ENCODE results near the gene PRCD. TPM values are rescaled to one million over a fixed set of nuclear protein-coding genes. Genes with fewer than 3 reads are reported as not detected.

PRCD gene
- total and polyA plus RNA-seq, 5 donors = 6.1 to 11.6 (median 10.2) TPM

DNA sequence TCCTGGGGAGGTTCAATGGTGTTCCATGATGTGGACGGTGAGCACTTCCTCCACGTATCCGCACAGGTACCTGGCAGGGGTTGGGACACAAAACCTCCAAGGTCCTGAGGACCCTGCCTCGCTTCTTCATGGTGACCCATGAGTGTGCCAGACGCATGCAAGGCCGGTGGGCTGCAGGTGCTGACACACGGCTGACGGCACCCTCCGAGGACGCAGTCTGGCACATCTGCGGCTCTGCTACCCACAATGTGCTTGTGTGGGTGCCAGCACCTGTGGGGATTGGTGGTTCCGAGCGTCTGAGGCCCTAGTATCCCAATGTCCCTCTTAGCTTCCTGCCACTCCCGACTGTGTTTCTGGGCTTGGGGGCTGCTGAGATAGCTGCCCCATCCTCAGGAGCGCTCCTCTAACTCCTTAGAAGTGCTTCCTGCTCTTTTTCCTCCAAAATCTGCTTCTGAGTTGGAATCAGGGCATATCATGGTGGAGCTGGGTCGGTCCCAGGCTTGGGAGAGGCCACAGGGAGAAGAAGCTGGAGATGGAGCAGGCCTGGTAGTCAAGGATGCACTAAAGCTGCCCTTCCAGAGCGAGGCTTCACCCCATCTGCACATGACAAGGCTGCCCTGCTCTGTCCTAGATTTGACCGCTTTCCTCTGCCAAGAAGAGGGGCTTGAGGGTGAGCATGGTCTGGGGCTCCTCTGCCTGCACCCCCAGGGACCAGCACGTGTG lies 3.9 kb upstream of the PRCD start:
- Histone ChIP-seq H3K4me1 (ENCODE audit: control insufficient read depth, insufficient read depth, low read length) (peaks cover 9% of the 10 kb centered on the region), H3K27me3 (ENCODE audit: control insufficient read depth, insufficient read depth) (no peaks in the 10 kb centered on the region), H3K27ac (ENCODE audit: low read length) (peak overlapping the region; percentile 50), H3K4me3 (ENCODE audit: low read length) (peak overlapping the region; percentile 70), H3K9me3 (ENCODE audit: control insufficient read depth, low read length) (no peaks in the 10 kb centered on the region)
- intact Hi-C loops (cut with DNase I) = no loop called here
- ATAC-seq (no peak), DNase-seq (peak; percentile 15 to 58 (median 52))
- 68% methylated on average over 19 of the region's 19 CpGs for WGBS

DNA sequence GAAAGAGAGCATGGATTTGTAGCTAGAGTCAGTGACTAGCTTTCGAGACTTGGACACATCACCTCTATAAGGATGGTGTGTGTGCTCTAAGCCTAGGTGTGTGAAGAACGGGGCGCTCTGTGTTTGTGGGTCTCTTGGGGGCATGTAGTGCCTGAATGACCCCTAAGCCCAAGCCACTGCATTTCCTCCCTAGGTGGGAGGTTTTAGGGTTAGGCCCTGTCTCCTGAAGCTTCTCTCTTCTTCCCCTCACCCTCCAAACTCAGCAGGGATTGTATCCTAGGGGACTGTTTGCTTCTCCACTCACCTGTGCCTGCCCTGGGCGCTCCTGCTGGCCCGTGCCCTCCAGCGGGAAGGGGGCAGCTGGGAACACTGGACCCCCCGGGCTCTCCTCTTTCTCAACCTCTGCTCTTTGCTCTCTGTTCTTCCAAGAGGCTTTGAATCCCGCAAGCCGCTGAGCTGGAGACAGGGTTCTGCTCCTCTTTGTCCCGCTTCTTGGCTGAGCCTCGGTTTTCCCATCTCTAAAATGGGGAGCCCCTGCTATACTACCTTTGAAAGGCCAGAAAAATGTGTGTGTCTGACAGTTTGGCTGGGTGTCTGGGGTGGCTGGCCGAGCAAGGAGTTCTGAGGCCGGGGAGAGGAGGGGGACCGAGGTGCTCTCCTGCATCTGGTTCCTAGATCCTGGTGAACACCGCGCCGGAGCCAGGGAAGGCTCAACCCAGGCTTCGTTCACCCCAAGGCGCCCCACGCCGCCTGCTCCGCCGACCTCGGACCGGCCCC lies 3.1 kb upstream of the PRCD start:
- intact Hi-C loops (cut with DNase I) = no loop called here
- Histone ChIP-seq H3K4me3 (ENCODE audit: low read length) (peak overlapping the region; percentile 70), H3K4me1 (ENCODE audit: control insufficient read depth, insufficient read depth, low read length) (peaks cover 3% of the 10 kb centered on the region), H3K27me3 (ENCODE audit: control insufficient read depth, insufficient read depth) (no peaks in the 10 kb centered on the region), H3K27ac (ENCODE audit: low read length) (peak overlapping the region; percentile 72), H3K9me3 (ENCODE audit: control insufficient read depth, low read length) (no peaks in the 10 kb centered on the region)
- no peak for DNase-seq
- no peak for ATAC-seq
- WGBS = 47% methylated on average over 25 of the region's 25 CpGs

DNA sequence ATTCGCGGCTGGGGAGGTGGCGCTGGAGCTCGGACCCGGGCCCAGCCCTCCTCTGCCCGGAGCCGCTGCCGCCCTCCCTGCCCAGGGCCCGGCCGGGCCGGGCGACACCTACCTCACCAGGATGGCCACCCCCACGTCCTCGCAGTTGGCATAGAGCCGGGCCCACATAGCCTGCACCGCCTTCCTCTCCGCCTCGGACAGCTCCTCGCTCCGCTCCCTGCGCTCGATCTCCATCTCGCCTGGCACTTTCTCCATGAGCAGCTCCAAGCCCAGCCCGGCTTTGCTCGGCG lies 2.6 kb upstream of the PRCD start:
- DNase-seq = peak; percentile 75 to 89 (median 87)
- WGBS = 6% methylated on average over 26 of the region's 26 CpGs
- peaks cover 3% of the 10 kb centered on the region for H3K4me1 ChIP-seq (ENCODE audit: control insufficient read depth, insufficient read depth, low read length)

DNA sequence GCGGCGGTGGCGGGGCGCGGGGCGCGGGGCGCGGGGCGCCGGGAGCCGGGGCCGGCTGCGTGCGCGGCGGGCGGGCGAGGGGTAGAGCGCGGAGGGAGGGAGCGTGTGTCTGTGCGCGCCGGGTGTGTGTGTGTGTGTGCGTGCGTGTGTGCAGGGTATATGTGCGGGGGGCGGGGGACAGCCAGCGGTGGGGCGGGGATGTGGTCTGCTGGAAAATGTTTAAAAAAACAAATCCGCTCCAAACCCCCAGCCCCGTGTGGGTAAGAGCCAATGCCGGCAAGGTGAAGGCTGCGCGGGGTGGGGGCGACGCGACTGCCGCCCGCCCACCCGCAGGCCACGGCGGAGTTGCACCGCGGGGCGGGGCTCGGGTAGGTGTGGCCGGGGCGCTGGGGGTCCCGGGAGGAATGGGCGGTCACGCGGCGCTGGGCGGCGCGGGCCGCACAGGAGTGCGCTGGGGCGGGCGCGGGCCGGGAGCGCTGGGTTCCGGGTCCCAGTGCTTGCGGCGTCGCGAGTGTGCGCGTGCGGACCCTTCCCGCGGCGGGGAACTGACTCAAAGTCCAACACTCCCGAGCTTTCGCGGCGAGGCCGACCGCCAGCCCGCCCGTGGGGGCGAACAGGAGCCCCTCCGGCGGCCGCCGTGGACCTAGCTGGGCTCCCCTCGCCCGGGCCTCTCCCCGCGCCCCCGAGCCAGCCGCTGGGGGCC lies 2.1 kb upstream of the PRCD start, which contains the start of gene CYGB:
Gene CYGB, minus strand, starts transcription at position 132 of the 703 bp plus-strand sequence. CDS start 167 bp downstream, outside the sequence.
- ATAC-seq (peak; percentile 54 to 59), DNase-seq (peak; percentile 77 to 90 (median 89))
- Histone ChIP-seq H3K9me3 (ENCODE audit: control insufficient read depth, low read length) (no peaks in the 10 kb centered on the region), H3K27ac (ENCODE audit: low read length) (peak within 1 kb of the TSS; percentile 72), H3K27me3 (ENCODE audit: control insufficient read depth, insufficient read depth) (no peaks in the 10 kb centered on the region), H3K4me1 (ENCODE audit: control insufficient read depth, insufficient read depth, low read length) (peaks cover 3% of the 10 kb centered on the region), H3K4me3 (ENCODE audit: low read length) (peak within 1 kb of the TSS; percentile 70)
- 2% methylated on average over 95 of the region's 95 CpGs for WGBS
- intact Hi-C loops (cut with DNase I) = no loop called here

More for the DNA sequence above, 2.6 kb upstream of the PRCD start:
- peak in 1 of 2 donors; percentile 8 for ATAC-seq
- intact Hi-C loops (cut with DNase I) = no loop called here
- no peaks in the 10 kb centered on the region for H3K27me3 ChIP-seq (ENCODE audit: control insufficient read depth, insufficient read depth)
- H3K4me3 ChIP-seq (ENCODE audit: low read length) = peak overlapping the region; percentile 70
- no peaks in the 10 kb centered on the region for H3K9me3 ChIP-seq (ENCODE audit: control insufficient read depth, low read length)
- peak overlapping the region; percentile 72 for H3K27ac ChIP-seq (ENCODE audit: low read length)

DNA sequence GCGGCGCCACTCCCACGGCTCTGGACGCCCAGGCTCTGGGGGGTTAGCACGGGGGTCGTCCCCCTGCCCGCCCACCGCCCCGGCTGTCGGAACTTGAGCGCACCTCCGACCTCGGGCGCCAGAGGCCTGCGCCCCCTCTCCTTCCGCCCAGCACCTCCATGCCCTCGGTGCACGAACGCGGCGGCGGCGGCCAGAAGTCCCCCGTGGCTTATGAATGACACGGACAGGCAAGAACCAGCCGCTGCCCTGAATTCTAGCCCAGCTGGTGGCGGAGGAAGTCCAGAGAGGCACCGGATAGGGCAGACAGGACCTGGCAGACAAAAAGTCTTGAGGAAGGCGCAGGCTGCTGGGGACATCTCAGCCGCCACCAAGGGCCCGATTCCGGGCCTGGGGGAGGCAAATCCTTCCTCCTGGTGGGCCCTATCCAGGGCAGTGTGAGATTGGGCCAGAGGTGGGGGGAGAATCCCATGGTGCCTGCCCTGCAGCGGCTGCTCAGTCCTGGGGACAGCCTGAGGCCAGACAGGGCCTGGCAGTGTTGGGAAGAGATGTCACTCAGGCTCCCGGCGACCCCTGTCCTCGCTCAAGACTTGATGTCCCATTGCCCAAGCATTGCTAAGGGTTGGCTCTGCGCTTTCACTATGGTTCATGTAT lies 1.4 kb upstream of the PRCD start:
- intact Hi-C loops (cut with DNase I) = no loop called here
- Histone ChIP-seq H3K4me3 (ENCODE audit: low read length) (peak overlapping the region; percentile 70), H3K4me1 (ENCODE audit: control insufficient read depth, insufficient read depth, low read length) (peaks cover 4% of the 10 kb centered on the region), H3K27ac (ENCODE audit: low read length) (peak overlapping the region; percentile 68), H3K9me3 (ENCODE audit: control insufficient read depth, low read length) (no peaks in the 10 kb centered on the region), H3K27me3 (ENCODE audit: control insufficient read depth, insufficient read depth) (no peaks in the 10 kb centered on the region)
- no peak for ATAC-seq
- peak; percentile 48 to 77 (median 75) for DNase-seq
- 22% methylated on average over 37 of the region's 37 CpGs for whole genome bisulfite sequencing

DNA sequence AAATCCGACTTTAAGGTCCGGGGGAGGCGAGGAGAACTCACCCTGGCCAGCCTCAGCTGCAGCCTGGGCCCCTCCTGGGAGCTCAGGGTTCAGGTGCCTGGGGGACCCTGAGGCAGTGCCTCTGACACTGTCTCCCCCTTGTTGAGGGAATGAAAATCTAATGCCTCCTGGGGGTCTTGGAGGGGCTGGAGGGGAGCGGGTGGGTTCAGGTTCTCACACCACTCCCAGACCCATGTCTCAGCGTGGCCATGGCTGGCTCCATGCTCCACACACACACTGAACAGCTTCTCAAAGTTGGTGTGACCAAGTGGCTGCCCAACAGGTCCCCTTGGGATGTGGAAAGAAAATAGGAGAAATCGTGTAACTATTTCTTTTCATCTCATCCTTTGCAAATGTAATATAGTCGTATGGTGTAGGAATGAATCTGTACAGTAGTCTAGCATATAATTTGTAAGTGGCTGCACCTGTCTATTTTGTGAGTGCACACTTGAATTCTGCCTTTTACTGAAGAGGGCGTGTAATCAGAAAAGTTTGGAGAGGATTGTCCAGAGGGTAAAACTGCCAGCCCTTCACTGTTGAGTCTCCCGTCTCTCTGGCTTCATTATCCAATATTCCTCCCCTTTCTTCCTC lies 788 bp upstream of the PRCD start:
- intact Hi-C loops (cut with DNase I) = no loop called here
- Histone ChIP-seq H3K27me3 (ENCODE audit: control insufficient read depth, insufficient read depth) (no peaks in the 10 kb centered on the region), H3K9me3 (ENCODE audit: control insufficient read depth, low read length) (no peaks in the 10 kb centered on the region), H3K4me1 (ENCODE audit: control insufficient read depth, insufficient read depth, low read length) (peaks cover 10% of the 10 kb centered on the region), H3K27ac (ENCODE audit: low read length) (peak overlapping the region; percentile 37), H3K4me3 (ENCODE audit: low read length) (no peak overlapping the region)
- DNase-seq (peak in 2 of 3 donors; percentile 50 to 56), ATAC-seq (no peak)
- 73% methylated on average over 9 of the region's 9 CpGs for WGBS

DNA sequence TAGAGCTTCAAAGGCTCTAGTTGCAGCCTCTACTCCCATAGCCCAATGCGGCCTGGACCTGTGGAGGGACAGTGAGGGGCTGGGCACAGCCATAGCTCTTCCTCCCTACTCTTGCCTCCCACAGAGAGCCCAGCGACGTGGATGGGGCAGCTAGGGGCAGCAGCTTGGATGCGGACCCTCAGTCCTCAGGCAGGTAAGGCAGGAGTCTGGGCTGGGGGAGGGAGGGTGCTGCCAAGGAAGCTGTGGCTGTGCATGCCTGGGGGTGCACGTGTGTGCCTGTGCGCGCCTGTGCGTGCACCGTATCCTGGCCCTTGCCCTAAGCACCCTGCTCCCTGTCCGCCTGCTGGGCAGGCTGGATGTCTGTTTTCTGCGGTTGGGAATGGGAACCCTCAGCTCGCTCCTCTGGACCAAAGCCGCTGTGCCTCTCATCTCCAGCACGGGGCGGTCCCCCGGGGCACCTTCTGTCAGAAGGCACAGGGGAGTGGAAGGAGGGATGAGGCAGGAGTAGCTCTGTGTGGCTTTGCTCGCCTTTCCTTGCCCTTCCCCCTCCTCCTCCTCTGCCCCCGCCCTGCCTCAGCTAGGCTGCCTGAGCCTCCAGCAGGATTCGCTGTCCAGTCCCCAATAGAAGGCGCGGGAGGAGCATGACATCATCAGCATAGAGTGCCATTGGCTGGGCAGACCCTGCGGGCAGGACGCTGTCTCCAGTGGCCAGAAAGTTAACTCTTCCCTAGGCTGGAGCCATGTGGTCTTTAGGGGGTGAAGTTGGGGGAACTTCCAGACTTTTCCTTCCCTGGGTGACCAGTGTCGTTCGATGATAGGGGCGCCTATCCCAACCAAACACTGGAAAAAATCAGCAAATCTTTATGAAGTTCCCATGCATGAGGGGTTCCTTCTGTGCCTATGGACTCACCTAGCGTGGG lies 797 bp downstream of the PRCD start:
- ATAC-seq = peak; percentile 92 to 94
- DNase-seq = peak; percentile 96 to 97 (median 96)
- Histone ChIP-seq H3K4me3 (ENCODE audit: low read length) (peak overlapping the region; percentile 39), H3K27ac (ENCODE audit: low read length) (peak overlapping the region; percentile 79), H3K27me3 (ENCODE audit: control insufficient read depth, insufficient read depth) (no peaks in the 10 kb centered on the region), H3K9me3 (ENCODE audit: control insufficient read depth, low read length) (no peaks in the 10 kb centered on the region), H3K4me1 (ENCODE audit: control insufficient read depth, insufficient read depth, low read length) (peaks cover 23% of the 10 kb centered on the region)
- intact Hi-C loops (cut with DNase I) = no loop called here
- 5% methylated on average over 27 of the region's 27 CpGs for WGBS

DNA sequence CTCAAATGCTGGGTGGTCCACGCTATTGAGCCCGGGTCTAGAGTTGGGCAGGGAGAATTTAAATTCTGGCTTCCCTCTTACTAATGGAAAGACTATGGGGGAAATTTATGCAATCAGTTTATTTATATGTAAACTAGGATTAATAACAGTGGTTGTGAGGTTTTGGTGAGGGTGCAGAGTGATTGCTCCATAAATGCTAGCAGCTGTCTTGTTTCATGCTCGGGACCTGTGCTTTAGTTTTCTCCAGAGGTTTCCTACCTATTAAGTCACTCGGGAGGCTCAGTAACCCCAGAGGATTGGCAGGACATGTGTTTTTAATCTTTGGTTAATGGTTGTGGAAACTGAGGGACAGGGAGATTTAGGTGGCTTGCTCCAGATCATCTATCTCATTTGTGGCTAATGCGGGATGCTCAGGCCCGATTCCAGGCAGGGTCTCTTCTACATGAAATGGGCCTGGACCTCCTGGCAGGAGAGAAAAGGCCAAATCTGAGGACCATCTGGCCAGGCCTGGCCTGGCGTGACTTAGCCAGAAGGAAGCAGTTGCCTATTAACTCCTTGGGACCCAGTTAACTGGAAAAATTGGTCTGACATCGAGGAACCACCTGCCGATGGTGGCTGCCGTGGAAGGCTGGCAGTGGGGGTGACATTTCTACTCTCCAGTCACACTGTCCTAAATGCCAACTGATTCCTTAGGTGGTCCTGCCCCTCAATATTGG lies 2.1 kb downstream of the PRCD start:
- H3K4me3 ChIP-seq (ENCODE audit: low read length) = no peak overlapping the region
- H3K27me3 ChIP-seq (ENCODE audit: control insufficient read depth, insufficient read depth) = no peaks in the 10 kb centered on the region
- peaks cover 28% of the 10 kb centered on the region for H3K4me1 ChIP-seq (ENCODE audit: control insufficient read depth, insufficient read depth, low read length)
- H3K27ac ChIP-seq (ENCODE audit: low read length) = no peak overlapping the region
- no peak for ATAC-seq
- DNase-seq = peak in 1 of 3 donors; percentile 9
- WGBS = 79% methylated on average over 10 of the region's 10 CpGs
- intact Hi-C loops (cut with DNase I) = no loop called here
- H3K9me3 ChIP-seq (ENCODE audit: control insufficient read depth, low read length) = no peaks in the 10 kb centered on the region

DNA sequence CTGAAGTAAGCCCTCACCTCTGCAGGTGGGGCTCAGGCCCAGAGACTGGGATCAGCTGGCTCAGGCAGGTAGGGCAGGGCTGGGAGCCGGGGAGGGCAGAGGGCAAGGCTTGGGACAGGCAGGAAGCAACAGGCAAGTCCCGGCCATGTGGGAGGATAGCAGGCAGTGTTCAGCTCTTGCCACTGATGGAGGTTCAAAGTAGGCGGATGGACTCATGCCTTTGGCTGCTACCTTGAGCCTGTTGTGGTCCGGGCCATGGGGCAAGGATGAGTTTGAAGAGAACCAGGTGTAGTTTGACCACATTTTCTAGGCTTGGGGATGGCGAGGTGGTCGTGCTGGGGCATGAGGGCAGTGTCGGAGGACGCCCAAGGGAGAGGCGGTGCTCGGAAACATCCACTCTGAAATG lies 2.7 kb downstream of the PRCD start:
- no peak overlapping the region for H3K4me3 ChIP-seq (ENCODE audit: low read length)
- ATAC-seq (no peak), DNase-seq (peak in 1 of 3 donors; percentile 48)
- intact Hi-C loops (cut with DNase I) = no loop called here
- 84% methylated on average over 10 of the region's 10 CpGs for WGBS
- H3K4me1 ChIP-seq (ENCODE audit: control insufficient read depth, insufficient read depth, low read length) = peaks cover 31% of the 10 kb centered on the region
- no peaks in the 10 kb centered on the region for H3K9me3 ChIP-seq (ENCODE audit: control insufficient read depth, low read length)
- no peaks in the 10 kb centered on the region for H3K27me3 ChIP-seq (ENCODE audit: control insufficient read depth, insufficient read depth)
- no peak overlapping the region for H3K27ac ChIP-seq (ENCODE audit: low read length)
